HG03025 (cell line): Measurements from ENCODE around the gene RAB3C.

Experiments used
- ATAC-seq: cut with Tn5 transposase; IDR thresholded peaks from one replicate; pipeline ENCODE4 v1.9.1; 2021; ENCODE audit warnings: mild to moderate bottlenecking, moderate library complexity; ENCODE audit not compliant: unreplicated experiment, low FRiP score

The RAB3C gene

GRCh38 chr5:58902305-58902704 is 319.4 kb downstream of the RAB3C start:
- no peak for ATAC-seq

GRCh38 chr5:58902765-58903164 is 319.9 kb downstream of the RAB3C start:
- ATAC-seq: no peak

GRCh38 chr5:58904737-58905136 is 321.9 kb downstream of the RAB3C start:
- no peak for ATAC-seq

GRCh38 chr5:58905944-58906343 is 323.1 kb downstream of the RAB3C start:
- ATAC-seq: no peak
